Retinal pigment epithelial cell (primary cell): ENCODE results near the gene JSRP1.

ENCODE experiments used
- DNase-seq: peaks from one replicate; pipeline ENCODE4 v3.0.0-alpha.2; 2010; ENCODE audit warnings: low read depth
- H3K4me3 ChIP-seq: 2 replicates; pipeline ENCODE4 v1.5.1; 2011; ENCODE audit warnings: mild to moderate bottlenecking, low read length, control low read depth, moderate library complexity
- CTCF ChIP-seq: conservative IDR thresholded peaks from 2 replicates; pipeline ENCODE4 v1.5.1; 2011; ENCODE audit warnings: low read depth, low read length, control low read depth, inconsistent platforms

The JSRP1 gene

GRCh38 chr19:2230807-2231533 lies 25.2 kb downstream of the JSRP1 start:
- H3K4me3 ChIP-seq, result no peak overlapping the region
- DNase-seq, result no peak
- TF ChIP-seq CTCF, result no peak

GRCh38 chr19:2230033-2230531 lies 26.1 kb downstream of the JSRP1 start:
- no peak overlapping the region for H3K4me3 ChIP-seq
- no peak for DNase-seq
- TF ChIP-seq CTCF, result no peak

GRCh38 chr19:2229103-2230032 lies 26.8 kb downstream of the JSRP1 start:
- TF ChIP-seq CTCF, result no peak
- no peak for DNase-seq
- no peak overlapping the region for H3K4me3 ChIP-seq

- H3K4me3 ChIP-seq, result no peak overlapping the region
- DNase-seq, result no peak
- TF ChIP-seq CTCF, result no peak
Observed at GRCh38 chr19:2228157-2229030, 27.8 kb downstream of the JSRP1 start.

- no peak for DNase-seq
- no peak overlapping the region for H3K4me3 ChIP-seq
- no peak for TF ChIP-seq CTCF
Observed at GRCh38 chr19:2227415-2228156, 28.6 kb downstream of the JSRP1 start.

- no peak for TF ChIP-seq CTCF
- DNase-seq, result no peak
- no peak overlapping the region for H3K4me3 ChIP-seq
Observed at GRCh38 chr19:2226840-2227360, 29.3 kb downstream of the JSRP1 start.
